Measurements from ENCODE around the gene SERPINF2.
"Not testable (repeated sequence)": the region's sequence is repeated elsewhere in the genome, so short reads cannot be mapped to it uniquely, and the experiment has no call there.

Gene SERPINF2

DNA sequence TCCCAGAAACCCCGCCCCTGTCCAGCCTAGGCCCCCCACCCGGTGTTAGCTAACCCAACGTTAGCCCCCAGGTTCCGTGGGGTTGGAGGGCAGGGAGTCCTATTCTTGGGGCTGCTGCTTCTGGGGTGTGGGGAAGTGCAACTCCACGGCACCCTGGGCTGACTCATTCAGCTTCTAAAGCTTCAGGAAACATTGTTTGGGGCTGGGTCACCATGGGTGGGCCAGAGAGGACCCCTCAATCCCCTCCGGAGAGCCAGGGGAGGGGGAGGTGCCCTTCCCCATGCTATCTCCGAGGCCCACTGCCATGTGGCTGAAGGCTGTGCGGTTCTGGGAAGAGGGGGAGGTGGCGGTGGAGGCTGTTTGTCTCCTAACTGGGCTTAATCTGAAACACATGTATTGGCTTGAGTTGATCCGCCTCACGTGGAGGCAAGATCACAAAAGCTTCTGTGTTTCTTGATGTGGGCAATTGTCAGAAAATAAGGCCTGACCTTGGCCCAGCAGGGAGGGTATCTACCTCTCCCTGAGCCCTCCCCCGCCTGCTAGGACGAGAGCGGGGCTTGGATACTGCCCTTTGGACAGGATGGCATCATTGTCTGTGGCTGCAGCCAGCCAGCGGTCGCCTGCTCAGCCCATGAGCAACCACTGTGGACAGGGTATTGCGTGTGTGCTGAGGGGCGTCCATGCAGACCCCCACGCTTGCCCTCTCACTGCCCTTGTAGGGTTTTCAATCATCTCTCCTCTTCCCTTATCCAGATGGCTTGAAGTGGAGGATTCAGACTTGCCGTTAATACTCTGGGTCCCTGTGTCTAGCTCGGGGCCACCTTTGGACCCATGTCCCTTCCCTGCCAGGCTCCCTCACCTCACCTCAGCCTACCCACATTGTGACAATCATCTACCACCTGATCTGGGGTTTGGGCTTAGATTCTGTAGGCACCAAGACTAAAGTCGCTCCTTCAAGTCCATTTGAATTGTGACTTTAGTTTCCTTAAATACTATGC, 20.5 kb downstream of the SERPINF2 start:
- peak; percentile 63 for DNase-seq (ENCODE audit: low read depth)

DNA sequence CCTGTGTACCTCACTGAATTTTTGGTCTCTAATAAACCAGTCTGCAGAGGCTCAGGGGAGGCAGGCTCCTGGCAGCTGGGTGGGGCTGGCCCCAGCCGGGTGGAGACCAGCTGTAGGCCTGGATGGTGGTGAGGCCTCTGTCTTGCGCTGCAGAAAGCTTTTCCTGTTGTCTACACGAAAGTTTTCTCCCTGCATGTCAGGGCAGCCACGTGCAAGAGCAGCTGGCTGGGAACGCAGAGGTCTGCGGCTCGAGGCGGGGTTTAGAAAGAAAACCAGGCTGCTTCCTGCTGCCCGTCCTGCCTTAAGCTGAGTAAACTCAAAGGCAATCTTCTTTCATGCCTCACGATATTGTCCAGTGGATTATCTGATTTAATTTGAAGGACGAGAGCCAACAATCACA, 21.6 kb downstream of the SERPINF2 start:
- DNase-seq (ENCODE audit: low read depth), result peak; percentile 82

DNA sequence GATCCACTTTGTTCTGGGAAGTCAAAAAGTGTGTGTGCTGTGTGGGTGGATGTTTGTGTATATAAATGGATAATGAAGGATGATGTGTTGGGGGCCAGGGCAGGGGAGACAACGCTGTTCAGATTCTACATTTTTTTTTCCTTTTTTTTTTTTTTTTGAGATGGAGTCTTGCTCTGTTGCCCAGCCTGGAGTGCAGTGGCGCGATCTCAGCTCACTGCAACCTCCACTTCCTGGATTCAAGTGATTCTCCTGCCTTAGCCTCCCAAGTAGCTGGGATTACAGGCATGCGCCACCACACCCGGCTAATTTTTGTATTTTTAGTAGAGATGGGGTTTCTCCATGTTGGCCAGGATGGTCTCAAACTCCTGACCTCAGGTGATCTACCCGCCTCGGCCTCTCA, 22.0 kb downstream of the SERPINF2 start:
- not testable (repeated sequence) for DNase-seq (ENCODE audit: low read depth)

DNA sequence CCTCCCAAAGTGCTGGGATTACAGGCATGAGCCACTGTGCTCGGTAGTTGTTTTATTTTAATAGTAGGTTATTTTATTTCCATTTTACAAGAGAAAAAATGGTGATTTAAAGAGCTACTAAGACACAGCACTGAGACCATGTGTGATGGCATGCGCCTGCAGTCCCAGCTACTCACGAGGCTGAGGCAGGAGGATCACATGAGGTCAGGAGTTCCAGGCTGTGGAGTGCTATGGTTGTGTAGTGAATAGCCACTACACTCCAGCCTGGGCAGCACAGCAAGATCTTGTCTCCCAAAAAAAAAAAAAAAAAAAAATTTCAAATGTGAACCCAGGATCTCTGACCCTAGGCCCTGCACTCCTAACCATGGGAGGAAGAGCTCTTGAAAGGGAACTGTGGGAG, 22.9 kb downstream of the SERPINF2 start:
- no peak for DNase-seq (ENCODE audit: low read depth)

DNA sequence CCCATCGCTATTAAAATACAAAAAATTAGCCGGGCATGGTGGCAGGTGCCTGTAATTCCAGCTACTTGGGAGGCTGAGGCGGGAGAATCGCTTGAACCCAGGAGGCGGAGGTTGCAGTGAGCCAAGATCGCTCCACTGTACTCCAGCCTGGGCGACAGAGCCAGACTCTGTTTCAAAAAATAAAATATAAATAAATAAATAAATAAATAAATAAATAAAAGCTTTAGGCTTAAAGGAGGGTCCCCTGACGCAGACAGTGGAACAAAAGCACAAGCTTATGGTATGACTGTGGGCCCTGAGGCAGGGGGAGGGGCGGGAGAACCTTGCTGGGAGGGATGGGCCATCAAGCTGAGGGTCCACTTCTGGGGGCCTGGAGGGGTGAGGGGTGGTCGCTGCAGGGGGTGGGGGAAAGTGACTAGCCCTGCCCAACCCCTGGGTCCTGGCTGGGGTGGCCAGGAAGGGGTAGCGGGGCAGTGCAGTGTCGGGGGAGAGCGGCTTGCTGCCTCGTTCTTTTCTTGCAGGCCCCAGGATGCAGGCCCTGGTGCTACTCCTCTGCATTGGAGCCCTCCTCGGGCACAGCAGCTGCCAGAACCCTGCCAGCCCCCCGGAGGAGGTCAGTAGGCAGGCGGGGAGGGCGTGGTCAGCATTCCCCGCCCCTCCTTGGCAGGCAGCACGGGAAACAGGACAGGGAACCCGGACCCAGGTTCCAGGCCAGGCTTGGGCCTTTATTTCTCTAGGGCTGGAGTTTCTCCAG, 23.9 kb downstream of the SERPINF2 start:
- no peak for DNase-seq (ENCODE audit: low read depth)

DNA sequence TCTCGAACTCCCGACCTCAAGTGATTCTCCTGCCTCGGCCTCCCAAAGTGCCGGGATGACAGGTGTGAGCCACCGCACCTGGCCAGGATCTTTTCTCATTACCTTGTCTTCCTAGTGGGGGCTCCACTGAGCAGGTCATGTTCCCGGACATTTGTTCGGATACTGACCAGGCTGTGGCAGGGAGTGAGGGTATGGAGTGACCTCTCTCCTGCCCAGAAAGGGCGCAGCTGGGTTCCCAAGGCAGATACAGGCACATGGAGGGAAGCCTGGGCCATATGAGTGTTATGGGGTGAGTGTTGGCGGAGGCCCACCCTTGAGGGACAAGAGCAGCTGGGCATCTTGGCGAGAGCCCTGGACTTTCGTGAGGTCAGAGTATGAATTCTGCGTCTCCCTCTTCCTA, 24.7 kb downstream of the SERPINF2 start:
- DNase-seq (ENCODE audit: low read depth), result no peak

DNA sequence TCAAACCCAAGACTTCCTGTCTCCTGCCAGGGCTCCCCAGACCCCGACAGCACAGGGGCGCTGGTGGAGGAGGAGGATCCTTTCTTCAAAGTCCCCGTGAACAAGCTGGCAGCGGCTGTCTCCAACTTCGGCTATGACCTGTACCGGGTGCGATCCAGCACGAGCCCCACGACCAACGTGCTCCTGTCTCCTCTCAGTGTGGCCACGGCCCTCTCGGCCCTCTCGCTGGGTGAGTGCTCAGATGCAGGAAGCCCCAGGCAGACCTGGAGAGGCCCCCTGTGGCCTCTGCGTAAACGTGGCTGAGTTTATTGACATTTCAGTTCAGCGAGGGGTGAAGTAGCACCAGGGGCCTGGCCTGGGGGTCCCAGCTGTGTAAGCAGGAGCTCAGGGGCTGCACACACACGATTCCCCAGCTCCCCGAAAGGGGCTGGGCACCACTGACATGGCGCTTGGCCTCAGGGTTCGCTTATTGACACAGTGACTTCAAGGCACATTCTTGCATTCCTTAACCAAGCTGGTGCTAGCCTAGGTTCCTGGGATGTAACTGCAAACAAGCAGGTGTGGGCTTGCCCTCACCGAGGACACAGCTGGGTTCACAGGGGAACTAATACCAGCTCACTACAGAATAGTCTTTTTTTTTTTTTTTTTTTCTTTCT, 27.3 kb downstream of the SERPINF2 start:
- no peak for DNase-seq (ENCODE audit: low read depth)

DNA sequence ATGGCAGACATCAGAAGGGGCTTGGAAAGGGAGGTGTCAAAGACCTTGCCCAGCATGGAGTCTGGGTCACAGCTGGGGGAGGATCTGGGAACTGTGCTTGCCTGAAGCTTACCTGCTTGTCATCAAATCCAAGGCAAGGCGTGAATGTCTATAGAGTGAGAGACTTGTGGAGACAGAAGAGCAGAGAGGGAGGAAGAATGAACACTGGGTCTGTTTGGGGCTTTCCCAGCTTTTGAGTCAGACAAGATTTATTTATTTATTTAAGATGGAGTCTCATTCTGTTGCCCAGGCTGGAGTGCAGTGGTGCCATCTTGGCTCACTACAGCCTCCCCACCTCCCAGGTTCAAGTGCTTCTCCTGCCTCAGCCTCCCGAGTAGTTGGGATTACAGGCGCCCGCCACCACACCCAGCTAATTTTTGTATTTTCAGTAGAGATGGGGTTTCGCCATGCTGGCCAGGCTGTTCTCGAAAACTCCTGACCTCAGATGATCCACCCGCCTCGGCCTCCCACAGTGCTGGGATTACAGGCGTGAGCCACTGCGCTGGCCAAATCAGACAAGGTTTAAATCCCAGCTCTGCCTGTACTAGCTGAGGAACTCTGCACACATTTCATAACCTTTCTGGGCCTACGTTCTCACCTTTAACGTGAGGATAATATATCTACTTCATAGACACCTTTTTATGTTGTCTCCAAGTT, 30.5 kb downstream of the SERPINF2 start:
- DNase-seq (ENCODE audit: low read depth), result not testable (repeated sequence)

DNA sequence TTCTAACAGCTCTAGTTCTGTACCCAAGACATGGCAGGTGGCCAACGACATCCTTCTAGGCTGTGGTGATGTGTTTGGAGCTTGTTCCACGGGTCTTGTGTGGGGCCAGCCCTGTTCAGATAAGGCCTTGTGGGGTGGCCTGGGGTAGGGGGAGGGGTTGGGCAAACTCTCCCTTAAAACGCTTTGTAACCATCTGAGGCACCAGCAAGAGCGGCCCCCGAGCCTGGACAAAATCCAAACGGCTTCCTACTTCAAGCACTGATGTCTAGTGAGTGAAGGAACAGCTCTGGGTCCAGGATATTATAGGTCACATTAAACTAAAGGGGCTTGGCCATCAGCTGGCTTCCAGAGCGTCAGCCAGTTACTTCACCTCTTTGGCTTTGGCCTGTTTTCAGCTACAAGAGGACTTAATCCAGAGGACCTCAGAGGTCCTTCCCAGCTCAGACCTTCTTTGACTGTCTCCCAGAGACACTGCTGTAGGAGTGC, 31.1 kb downstream of the SERPINF2 start:
- DNase-seq (ENCODE audit: low read depth), result no peak

DNA sequence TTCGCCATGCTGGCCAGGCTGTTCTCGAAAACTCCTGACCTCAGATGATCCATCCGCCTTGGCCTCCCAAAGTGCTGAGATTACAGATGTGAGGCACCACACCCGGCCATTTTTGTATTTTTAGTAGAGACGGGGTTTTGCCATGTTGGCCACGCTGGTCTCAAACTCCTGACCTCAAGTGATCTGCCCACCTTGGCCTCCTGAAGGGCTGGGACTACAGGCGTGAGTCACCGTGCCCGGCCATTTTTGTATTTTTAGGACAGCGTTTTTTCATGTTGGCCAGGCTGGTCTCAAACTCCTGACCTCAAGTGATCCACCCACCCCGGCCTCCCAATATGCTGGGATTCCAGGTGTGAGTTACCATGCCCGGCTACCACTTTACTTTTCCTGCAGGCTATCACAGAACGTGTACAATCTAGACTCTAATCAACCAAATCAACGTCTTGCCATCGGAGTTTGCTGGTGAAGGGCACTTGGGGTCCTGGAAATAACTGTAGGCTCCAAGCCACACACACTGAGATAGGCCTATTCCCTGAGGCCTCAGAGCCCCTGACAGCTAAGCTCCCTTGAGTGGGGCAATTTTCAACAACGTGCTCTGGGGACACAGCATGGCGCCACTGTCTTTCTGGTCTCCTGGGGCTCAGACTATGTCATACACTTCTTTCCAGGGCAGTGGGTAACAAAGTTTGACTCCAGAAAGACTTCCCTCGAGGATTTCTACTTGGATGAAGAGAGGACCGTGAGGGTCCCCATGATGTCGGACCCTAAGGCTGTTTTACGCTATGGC, 31.9 kb downstream of the SERPINF2 start:
- DNase-seq (ENCODE audit: low read depth), result no peak

DNA sequence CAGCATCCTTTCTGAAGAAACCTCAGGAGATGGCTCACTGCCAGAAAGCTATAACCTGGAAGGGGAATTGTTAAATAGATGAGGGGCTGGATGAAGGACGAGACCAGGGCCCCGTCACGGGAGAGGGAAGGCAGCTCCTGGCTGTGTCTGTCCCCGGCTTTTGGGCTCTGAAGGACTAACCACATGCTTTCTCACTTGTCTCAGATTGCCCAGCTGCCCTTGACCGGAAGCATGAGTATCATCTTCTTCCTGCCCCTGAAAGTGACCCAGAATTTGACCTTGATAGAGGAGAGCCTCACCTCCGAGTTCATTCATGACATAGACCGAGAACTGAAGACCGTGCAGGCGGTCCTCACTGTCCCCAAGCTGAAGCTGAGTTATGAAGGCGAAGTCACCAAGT, 33.7 kb downstream of the SERPINF2 start:
- DNase-seq (ENCODE audit: low read depth), result no peak

DNA sequence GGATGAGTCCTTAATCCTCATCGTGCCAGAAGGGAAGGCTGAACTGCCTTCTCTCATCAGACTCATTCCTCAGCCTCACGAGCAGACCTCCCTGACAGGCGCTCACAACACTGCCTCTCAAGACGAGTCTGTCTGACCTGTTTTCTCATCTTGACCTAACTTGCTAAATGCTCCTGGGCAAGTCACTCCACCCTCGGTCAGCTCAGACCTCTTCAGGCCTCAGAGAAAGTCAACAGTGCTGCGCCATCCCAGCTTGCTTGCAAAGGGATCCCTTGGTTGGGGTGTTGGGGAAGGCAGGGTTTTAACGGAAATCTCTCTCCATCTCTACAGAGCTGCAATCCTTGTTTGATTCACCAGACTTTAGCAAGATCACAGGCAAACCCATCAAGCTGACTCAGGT, 34.2 kb downstream of the SERPINF2 start:
- no peak for DNase-seq (ENCODE audit: low read depth)

DNA sequence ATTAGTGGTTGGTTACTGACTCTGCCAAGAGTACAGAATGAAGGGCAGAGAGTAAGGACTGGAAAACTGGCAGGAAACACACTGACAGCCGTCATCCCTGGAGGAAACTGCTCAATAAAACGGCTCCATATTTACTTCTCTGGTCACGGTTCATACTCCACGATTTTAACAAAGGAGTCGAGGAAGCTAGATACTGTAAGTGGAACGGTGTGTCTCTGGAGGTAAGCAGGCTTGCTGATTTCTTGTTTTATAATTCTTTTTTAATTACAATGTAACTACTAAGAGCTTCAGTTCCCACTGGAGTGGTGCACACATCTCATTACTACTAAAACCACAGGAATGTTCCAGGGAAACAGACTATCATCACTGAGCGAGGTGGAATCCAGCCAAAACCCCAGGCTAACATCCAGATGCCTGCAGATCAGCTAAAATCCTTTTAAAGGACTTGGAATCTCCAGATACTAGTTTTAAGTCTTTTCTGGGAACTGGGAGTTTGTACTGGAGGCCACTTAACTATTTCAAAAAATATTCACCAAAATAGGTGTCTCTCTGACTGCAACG, 37.0 kb downstream of the SERPINF2 start:
- peak; percentile 92 for DNase-seq (ENCODE audit: low read depth)

DNA sequence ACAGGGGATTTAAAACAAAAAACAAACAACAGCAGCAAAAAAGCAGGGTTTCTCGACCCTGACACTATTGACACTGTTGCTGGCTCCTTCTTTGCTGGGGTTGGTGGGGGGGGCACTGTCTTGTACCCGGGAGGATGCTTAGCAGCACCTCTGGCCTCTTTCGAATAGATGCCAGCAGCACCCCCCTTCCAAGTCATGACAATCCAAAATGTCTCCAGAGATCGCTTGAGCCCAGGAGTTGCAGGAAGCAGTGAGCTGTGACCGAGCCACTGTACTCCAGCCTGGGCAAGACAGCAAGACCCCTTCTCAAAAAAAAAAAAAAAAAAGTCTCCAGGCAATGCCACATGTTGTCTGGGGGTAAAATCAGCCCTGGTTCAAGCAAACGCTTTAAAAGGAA, 39.5 kb downstream of the SERPINF2 start:
- no peak for DNase-seq (ENCODE audit: low read depth)

DNA sequence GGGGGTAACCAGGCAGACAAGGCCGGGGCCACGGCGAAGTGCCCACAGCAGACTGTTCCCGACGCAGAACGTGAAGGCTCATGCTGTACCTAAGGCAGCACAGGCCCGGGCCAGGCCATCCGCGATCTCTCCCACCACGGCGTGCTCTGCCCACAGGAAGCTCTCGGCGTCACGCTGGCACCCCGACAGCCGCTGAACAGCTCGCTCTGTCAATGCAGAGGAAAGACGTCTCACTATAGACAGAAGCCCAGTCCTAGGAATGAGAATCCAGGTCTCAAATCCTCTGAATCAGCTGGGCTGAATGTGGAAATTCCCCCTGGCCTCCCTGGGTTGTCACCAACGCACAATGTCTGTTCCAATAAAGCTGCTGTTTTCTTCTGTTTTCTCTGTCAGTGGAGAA, 40.6 kb downstream of the SERPINF2 start:
- DNase-seq (ENCODE audit: low read depth), result no peak

DNA sequence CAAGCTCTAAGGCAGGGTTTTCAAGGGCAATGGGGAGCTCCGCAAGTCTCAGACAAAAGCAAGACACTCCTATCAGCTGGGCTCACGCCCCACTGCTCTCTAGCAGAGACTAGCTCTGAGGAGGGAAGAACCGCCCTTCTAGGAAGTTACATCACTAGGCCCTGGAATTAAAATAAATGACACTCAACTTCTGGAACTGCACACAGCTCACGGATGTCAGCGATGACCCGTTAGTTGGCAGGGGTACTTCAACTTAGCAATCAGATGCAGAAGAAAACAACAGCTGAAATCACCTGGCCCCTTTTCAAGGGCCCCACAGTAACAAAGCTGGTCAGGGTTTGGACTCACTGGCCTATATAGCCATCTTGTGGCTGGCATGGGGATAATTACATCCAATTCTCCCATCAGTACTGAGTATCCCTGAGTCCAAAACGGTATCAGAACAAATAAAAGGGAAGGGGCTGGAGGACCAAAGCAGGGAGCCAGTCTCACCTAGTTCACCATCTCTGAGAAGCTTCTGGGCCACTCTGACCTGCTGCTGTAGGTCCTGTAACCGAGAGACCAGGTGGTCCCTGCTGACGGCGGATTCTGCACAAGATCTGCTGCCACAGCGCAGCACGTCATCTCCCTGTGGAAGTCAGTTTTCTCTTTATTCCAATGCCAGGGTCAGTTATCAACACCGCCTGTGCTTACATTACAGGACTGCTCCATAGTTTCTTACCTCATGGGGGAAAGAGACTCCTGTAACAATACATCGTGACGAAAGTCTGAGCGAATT, 41.4 kb downstream of the SERPINF2 start:
- DNase-seq (ENCODE audit: low read depth), result peak; percentile 91

DNA sequence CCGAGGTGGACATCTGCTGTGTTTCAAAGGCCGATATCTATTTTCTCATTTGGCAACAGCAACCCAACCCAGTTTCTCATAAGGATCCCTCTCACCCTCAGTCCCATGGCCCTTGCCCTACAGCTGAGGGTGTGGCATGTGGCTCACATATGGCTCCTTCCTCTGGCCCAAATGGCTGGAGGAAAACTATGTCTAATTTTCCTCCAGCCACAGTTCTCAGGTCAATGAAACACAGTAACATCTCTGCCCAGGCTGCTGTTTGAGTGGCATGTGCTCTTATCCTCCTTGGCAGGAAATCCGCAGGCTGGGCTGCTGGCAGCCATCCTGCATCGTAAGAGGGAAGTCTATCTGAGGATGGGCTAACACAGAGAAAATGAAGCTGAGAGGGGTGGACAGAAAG, 43.3 kb downstream of the SERPINF2 start:
- no peak for DNase-seq (ENCODE audit: low read depth)

DNA sequence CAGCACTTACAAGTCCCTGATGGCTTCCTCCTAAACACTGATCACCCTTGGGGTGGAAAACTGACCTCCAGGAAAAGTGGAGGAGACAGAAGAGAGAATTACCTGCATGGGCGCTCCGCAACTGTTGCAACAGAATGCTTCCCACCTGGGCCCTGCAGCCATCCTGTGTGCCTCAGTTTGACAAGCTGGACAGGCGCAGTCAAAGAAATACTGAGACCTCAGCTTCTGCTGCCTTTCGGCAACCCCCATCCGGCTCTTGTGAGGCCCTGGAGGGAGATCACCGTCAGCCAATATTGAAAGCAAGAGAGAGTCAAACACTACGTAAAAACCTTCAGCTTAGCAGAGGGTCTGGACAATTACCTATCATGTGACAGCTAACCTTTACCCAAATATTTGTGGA, 44.0 kb downstream of the SERPINF2 start:
- DNase-seq (ENCODE audit: low read depth), result no peak

DNA sequence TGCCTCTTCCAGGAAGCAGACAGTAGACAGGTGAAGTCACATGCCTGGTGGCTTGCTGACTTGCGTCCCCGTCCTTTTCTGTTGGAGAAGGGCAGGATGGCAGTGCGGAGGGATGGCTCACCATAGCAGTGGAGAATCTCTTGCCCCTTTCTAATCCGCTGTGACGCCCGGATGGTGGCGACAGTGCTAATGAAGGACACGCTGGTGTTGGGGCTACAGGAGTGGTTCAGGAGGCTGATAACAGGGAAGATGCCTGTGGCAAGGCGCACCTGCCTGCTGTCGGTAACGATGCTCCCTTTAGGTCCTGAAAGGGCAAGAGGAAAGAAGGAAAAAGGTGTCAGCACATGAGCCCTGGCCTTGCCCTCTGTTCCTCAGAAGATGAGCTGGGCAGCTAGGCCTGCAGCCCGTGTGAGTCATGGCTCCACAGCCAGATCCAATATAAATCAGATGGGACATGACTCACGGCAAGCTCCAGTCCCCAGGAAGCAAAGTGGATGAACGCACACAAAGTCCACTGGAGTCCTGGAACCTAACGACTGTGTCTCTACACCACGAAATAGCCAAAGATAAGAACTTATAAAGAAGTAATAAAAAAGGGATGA, 44.7 kb downstream of the SERPINF2 start:
- peak; percentile 93 for DNase-seq (ENCODE audit: low read depth)

Data from stromal cell of bone marrow (primary cell).